K562 (cell line): ENCODE measurements around the gene CDS2. TPM values are rescaled to one million over a fixed set of nuclear protein-coding genes. Genes with fewer than 3 reads are reported as not detected.
A peak's percentile ranks its signal among the peaks of the same experiment; 100 is the strongest.

Experiments
- CBX8 ChIP-seq: fragments of 200-600 bp; sonication (generic); IDR thresholded peaks from 2 replicates; pipeline ENCODE4 v1.6.1; 2012; ENCODE audit warnings: borderline replicate concordance, mixed run types, low read depth, mild to moderate bottlenecking, moderate library complexity, mixed read lengths, low read length, control low read depth, inconsistent platforms; ENCODE audit not compliant: poor library complexity, severe bottlenecking; ENCODE audit errors: extremely low read depth
- ELF4 ChIP-seq: fragments of 450-650 bp; formaldehyde crosslinking; IDR thresholded peaks from 2 replicates; pipeline ENCODE4 v1.4.0; 2022; ENCODE audit warnings: missing genetic modification characterization
- EP400 ChIP-seq: fragments of 450-650 bp; IDR thresholded peaks from 2 replicates; pipeline ENCODE4 v1.6.1; 2017; ENCODE audit warnings: antibody characterized with exemption, mild to moderate bottlenecking, moderate library complexity
- FOXA3 ChIP-seq, 2 experiments: fragments of 450-650 bp in 1 of 2; sonication (generic) in 1 of 2; formaldehyde crosslinking; IDR thresholded peaks in 1 of 2; conservative IDR thresholded peaks in 1 of 2; 2 replicates each; pipeline versions ENCODE4 v1.4.0 to v1.8.0; 2020 to 2022; ENCODE audit warnings: mild to moderate bottlenecking in 2 of 2, missing genetic modification reagents in 1 of 2
- KDM1A ChIP-seq, 2 experiments: fragments of 450-650 bp; IDR thresholded peaks; 2 replicates each; pipeline ENCODE4 v1.6.1; 2016; ENCODE audit warnings: mild to moderate bottlenecking in 2 of 2
- NCOA2 ChIP-seq, 2 experiments: fragments of 450-650 bp; IDR thresholded peaks; 2 replicates each; pipeline ENCODE4 v1.6.1; 2018; ENCODE audit warnings: mild to moderate bottlenecking in 2 of 2, moderate library complexity in 1 of 2; ENCODE audit not compliant: partially characterized antibody in 2 of 2
- RBBP5 ChIP-seq: fragments of 200-600 bp; sonication (generic); IDR thresholded peaks from 2 replicates; pipeline ENCODE4 v1.6.1; 2012; ENCODE audit warnings: borderline replicate concordance, mild to moderate bottlenecking, low read length, control low read depth, inconsistent platforms; ENCODE audit not compliant: insufficient read depth, poor library complexity, severe bottlenecking
- RBM39 ChIP-seq: fragments of 200-400 bp; formaldehyde crosslinking; optimal IDR thresholded peaks from 2 replicates; pipeline ENCODE3; 2018; ENCODE audit warnings: low read depth, low read length
- RUNX1 ChIP-seq: sonication (generic); IDR thresholded peaks from 2 replicates; pipeline ENCODE4 v1.6.1; 2016; ENCODE audit warnings: antibody characterized with exemption, low read depth
- STAG1 ChIP-seq: sonication (generic); formaldehyde crosslinking; IDR thresholded peaks from 2 replicates; pipeline ENCODE4 v1.5.0; 2020; ENCODE audit warnings: missing genetic modification reagents, borderline replicate concordance
- TAF15 ChIP-seq: fragments of 200-400 bp; formaldehyde crosslinking; IDR thresholded peaks from 2 replicates; pipeline ENCODE4 v1.6.1; 2017; ENCODE audit warnings: mild to moderate bottlenecking, low read depth, low read length, moderate library complexity
- TEAD4 ChIP-seq, 2 experiments: sonication (generic) in 1 of 2; formaldehyde crosslinking in 1 of 2; IDR thresholded peaks; 2 replicates each; pipeline versions ENCODE4 v1.6.1 to v1.8.0; 2012 to 2022; ENCODE audit warnings: borderline replicate concordance in 1 of 2, inconsistent platforms in 1 of 2, low read length in 1 of 2, mild to moderate bottlenecking in 1 of 2, missing genetic modification reagents in 1 of 2
- ZNF444 ChIP-seq: fragments of 250-450 bp; sonication (Bioruptor Pico); IDR thresholded peaks from 2 replicates; pipeline ENCODE4 v1.4.0; 2020; ENCODE audit warnings: mild to moderate bottlenecking, moderate library complexity
- ZNF561 ChIP-seq: fragments of 450-650 bp; formaldehyde crosslinking; conservative IDR thresholded peaks from 2 replicates; pipeline ENCODE4 v1.4.0; 2020; ENCODE audit warnings: mild to moderate bottlenecking, moderate library complexity
- ZNF76 ChIP-seq: fragments of 250-450 bp; sonication (Bioruptor Pico); IDR thresholded peaks from 2 replicates; pipeline ENCODE4 v1.4.0; 2020; ENCODE audit warnings: mild to moderate bottlenecking, moderate library complexity, borderline replicate concordance
- polyA plus RNA-seq, 8 experiments: library from polyadenylated mRNA; depleted of rRNA in 4 of 8; stranded (reverse) in 5 of 8; unstranded in 3 of 8; fragments of >200 nt; fragmentation: Nextera tagmentation in 2 of 8; fragmentation: Illumina TruSeq in 1 of 8; extraction: Ambion mirVana in 2 of 8; extraction: Trizol in 1 of 8; gene quantifications; 2 replicates each; pipeline versions ENCODE4 v1.2.1 to v1.2.3, GENCODE V29; 2011 to 2014; ENCODE audit warnings: inconsistent platforms in 1 of 8, missing spikeins in 1 of 8
- total RNA-seq, 7 experiments: library from RNA; depleted of rRNA in 6 of 7; stranded (reverse); fragments of >200 nt in 6 of 7; fragmentation: Illumina TruSeq in 2 of 7; extraction: Trizol in 2 of 7; gene quantifications; 2 replicates each; pipeline versions ENCODE4 v1.2.1 to v1.2.3, GENCODE V29; 2011 to 2021; ENCODE audit warnings: low replicate concordance in 1 of 7
- TF ChIP-seq, protein P1 (sequence below): fragments of 450-650 bp; formaldehyde crosslinking; IDR thresholded peaks from 2 replicates; pipeline ENCODE4 v1.4.0; 2022; ENCODE audit warnings: missing genetic modification characterization
- TF ChIP-seq, protein P2 (sequence below), 2 experiments: fragments of 450-650 bp; IDR thresholded peaks; 2 replicates each; pipeline ENCODE4 v1.6.1; 2016
- TF ChIP-seq, protein P3 (sequence below): fragments of 450-650 bp; formaldehyde crosslinking; IDR thresholded peaks from 2 replicates; pipeline ENCODE4 v1.4.0; 2020; ENCODE audit warnings: mild to moderate bottlenecking, moderate library complexity
- TF ChIP-seq, protein P4 (sequence below), 2 experiments: fragments of 450-650 bp in 1 of 2; sonication (generic) in 1 of 2; formaldehyde crosslinking in 1 of 2; IDR thresholded peaks in 1 of 2; conservative IDR thresholded peaks in 1 of 2; 2 replicates each; pipeline versions ENCODE4 v1.6.1 to v1.8.1; 2016 to 2023; ENCODE audit warnings: mild to moderate bottlenecking in 2 of 2, moderate library complexity in 2 of 2, inconsistent platforms in 1 of 2, missing genetic modification reagents in 1 of 2
- TF ChIP-seq, protein P5 (sequence below): fragments of 250-450 bp; sonication (Bioruptor Pico); IDR thresholded peaks from 2 replicates; pipeline ENCODE4 v1.8.0; 2022; ENCODE audit warnings: moderate library complexity, mild to moderate bottlenecking, inconsistent platforms

CDS2 gene
- total and polyA plus RNA-seq, 9 of the 15 experiments (the other 6 are each of a cell fraction or from before 2014, with no cell fraction given), result 6.4 to 46.4 (median 12.2) TPM

DNA sequence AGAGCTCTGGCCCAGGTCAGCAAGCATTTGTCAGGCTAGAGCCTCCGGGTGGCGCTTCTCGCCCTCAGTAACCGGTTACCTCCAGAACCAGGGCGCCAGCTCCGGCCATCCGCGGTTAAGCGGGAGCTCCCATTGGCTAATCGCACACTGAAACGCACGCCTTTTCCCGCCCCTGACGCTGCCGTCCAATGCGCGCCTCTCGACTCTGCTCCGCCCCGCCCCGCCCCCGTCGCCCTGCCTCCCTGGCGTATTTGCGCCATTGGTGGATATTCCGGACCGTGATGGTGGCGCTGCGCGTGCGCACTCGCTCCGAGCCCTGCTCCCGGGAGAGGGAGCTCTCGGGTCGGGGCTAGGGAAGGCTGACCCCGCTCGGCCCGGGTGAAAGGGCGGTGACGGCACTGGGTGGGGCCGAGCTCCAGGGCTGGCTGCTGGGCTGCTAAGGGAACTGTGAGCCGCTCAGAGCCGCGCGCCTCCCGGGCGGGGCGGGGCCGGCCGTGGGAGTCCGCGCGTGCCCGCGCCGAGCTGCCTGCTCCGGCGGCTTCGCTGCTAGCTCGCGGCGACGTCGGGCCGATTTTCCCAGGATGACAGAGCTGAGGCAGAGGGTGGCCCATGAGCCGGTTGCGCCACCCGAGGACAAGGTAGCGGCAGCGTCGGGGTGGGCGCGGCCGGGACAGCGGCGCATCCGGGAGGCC lies at the start of gene CDS2 (continued):
- peak; percentile 70; the same call in 1 of the 2 replicates for TF ChIP-seq EP400
- TF ChIP-seq RBBP5, result peak; percentile 81
- TF ChIP-seq, protein P1, sequence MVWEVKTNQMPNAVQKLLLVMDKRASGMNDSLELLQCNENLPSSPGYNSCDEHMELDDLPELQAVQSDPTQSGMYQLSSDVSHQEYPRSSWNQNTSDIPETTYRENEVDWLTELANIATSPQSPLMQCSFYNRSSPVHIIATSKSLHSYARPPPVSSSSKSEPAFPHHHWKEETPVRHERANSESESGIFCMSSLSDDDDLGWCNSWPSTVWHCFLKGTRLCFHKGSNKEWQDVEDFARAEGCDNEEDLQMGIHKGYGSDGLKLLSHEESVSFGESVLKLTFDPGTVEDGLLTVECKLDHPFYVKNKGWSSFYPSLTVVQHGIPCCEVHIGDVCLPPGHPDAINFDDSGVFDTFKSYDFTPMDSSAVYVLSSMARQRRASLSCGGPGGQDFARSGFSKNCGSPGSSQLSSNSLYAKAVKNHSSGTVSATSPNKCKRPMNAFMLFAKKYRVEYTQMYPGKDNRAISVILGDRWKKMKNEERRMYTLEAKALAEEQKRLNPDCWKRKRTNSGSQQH, result no peak
- no peak for TF ChIP-seq TEAD4 (IDR thresholded peaks at IDR 0.05; ENCODE audit: low read length)
- TF ChIP-seq TEAD4 (CRISPR knock-in tag; IDR thresholded peaks at IDR 0.05; ENCODE audit: borderline replicate concordance), result no peak
- no peak for TF ChIP-seq CBX8
- no peak for TF ChIP-seq ZNF561 (CRISPR knock-in tag)
- no peak for TF ChIP-seq ZNF76 (CRISPR knock-in tag)
- TF ChIP-seq ZNF444 (CRISPR knock-in tag), result no peak
- TF ChIP-seq, protein P2, sequence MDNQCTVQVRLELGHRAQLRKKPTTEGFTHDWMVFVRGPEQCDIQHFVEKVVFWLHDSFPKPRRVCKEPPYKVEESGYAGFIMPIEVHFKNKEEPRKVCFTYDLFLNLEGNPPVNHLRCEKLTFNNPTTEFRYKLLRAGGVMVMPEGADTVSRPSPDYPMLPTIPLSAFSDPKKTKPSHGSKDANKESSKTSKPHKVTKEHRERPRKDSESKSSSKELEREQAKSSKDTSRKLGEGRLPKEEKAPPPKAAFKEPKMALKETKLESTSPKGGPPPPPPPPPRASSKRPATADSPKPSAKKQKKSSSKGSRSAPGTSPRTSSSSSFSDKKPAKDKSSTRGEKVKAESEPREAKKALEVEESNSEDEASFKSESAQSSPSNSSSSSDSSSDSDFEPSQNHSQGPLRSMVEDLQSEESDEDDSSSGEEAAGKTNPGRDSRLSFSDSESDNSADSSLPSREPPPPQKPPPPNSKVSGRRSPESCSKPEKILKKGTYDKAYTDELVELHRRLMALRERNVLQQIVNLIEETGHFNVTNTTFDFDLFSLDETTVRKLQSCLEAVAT (IDR thresholded peaks at IDR 0.05), result no peak
- no peak for TF ChIP-seq NCOA2 (IDR thresholded peaks at IDR 0.05; ENCODE audit: partially characterized antibody in 2 of 2)
- TF ChIP-seq, protein P3, sequence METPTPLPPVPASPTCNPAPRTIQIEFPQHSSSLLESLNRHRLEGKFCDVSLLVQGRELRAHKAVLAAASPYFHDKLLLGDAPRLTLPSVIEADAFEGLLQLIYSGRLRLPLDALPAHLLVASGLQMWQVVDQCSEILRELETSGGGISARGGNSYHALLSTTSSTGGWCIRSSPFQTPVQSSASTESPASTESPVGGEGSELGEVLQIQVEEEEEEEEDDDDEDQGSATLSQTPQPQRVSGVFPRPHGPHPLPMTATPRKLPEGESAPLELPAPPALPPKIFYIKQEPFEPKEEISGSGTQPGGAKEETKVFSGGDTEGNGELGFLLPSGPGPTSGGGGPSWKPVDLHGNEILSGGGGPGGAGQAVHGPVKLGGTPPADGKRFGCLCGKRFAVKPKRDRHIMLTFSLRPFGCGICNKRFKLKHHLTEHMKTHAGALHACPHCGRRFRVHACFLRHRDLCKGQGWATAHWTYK (CRISPR knock-in tag), result no peak
- no peak for TF ChIP-seq ELF4
- no peak; the same call in 1 of the 2 replicates for TF ChIP-seq STAG1
- TF ChIP-seq, protein P4, sequence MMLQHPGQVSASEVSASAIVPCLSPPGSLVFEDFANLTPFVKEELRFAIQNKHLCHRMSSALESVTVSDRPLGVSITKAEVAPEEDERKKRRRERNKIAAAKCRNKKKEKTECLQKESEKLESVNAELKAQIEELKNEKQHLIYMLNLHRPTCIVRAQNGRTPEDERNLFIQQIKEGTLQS (IDR thresholded peaks at IDR 0.05), result no peak
- TF ChIP-seq, protein P4 (CRISPR knock-in tag; conservative IDR thresholded peaks at IDR 0.05), result no peak
- TF ChIP-seq, protein P5, sequence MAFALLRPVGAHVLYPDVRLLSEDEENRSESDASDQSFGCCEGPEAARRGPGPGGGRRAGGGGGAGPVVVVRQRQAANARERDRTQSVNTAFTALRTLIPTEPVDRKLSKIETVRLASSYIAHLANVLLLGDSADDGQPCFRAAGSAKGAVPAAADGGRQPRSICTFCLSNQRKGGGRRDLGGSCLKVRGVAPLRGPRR (CRISPR knock-in tag), result no peak
- TF ChIP-seq RUNX1, result no peak
- TF ChIP-seq RBM39, result no peak
- no peak for TF ChIP-seq KDM1A (IDR thresholded peaks at IDR 0.05)
- no peak for TF ChIP-seq TAF15
- no peak for TF ChIP-seq FOXA3 (CRISPR knock-in tag; conservative IDR thresholded peaks at IDR 0.05 in 1 of 2, IDR thresholded peaks at IDR 0.05 in 1 of 2)
